GM23338 (cell line): Measurements from ENCODE around the gene TNFRSF4. TPM values are rescaled to one million over a fixed set of nuclear protein-coding genes. Genes with fewer than 3 reads are reported as not detected.

Experiments
- ATAC-seq: fragments of 200-7000 bp; cut with Tn5 transposase; 3 replicates; pipeline ENCODE4 v1.9.1; 2020
- DNase-seq: peaks from one replicate; pipeline ENCODE4 v3.0.0-alpha.2; 2015; ENCODE audit warnings: low spot score
- H2AFZ ChIP-seq: fragments of 200-600 bp; sonication (generic); 2 replicates; pipeline ENCODE4 v1.8.0; 2016; ENCODE audit warnings: antibody characterized with exemption, mild to moderate bottlenecking, moderate library complexity
- H3F3A ChIP-seq: fragments of 200-600 bp; sonication (generic); replicated peaks from 2 replicates; pipeline ENCODE4 v1.8.0; 2017; ENCODE audit warnings: antibody characterized with exemption, mixed run types, low read depth
- H3K27ac ChIP-seq: fragments of 200-600 bp; sonication (generic); 2 replicates; pipeline ENCODE4 v1.6.1; 2016; ENCODE audit warnings: low read depth
- H3K27me3 ChIP-seq: fragments of 200-600 bp; sonication (generic); 2 replicates; pipeline ENCODE4 v1.8.0; 2016; ENCODE audit warnings: mild to moderate bottlenecking, mixed run types, moderate library complexity; ENCODE audit not compliant: insufficient read depth
- H3K36me3 ChIP-seq: fragments of 200-600 bp; sonication (generic); 2 replicates; pipeline ENCODE4 v1.8.0; 2016; ENCODE audit warnings: mild to moderate bottlenecking; ENCODE audit not compliant: insufficient read depth
- H3K4me1 ChIP-seq: fragments of 200-600 bp; sonication (generic); 2 replicates; pipeline ENCODE4 v1.8.0; 2016; ENCODE audit warnings: mild to moderate bottlenecking, moderate library complexity; ENCODE audit not compliant: insufficient read depth
- H3K4me2 ChIP-seq: fragments of 200-600 bp; sonication (generic); 2 replicates; pipeline ENCODE4 v1.7.1; 2017; ENCODE audit warnings: mixed run types
- H3K4me3 ChIP-seq: fragments of 200-600 bp; sonication (generic); 2 replicates; pipeline ENCODE4 v1.6.1; 2016; ENCODE audit warnings: mixed run types
- H3K79me2 ChIP-seq: fragments of 200-600 bp; sonication (generic); replicated peaks from 2 replicates; pipeline ENCODE4 v1.8.0; 2017; ENCODE audit warnings: mild to moderate bottlenecking; ENCODE audit not compliant: insufficient read depth
- H3K9me2 ChIP-seq: fragments of 200-600 bp; sonication (generic); 2 replicates; pipeline ENCODE4 v1.8.0; 2017; ENCODE audit not compliant: insufficient read depth
- H4K20me1 ChIP-seq: fragments of 200-600 bp; sonication (generic); replicated peaks from 2 replicates; pipeline ENCODE4 v1.8.0; 2017; ENCODE audit warnings: mild to moderate bottlenecking; ENCODE audit not compliant: insufficient read depth
- H3K27ac Mint-ChIP-seq: 2 replicates; pipeline ENCODE4 v1.8.0; 2020; ENCODE audit warnings: inconsistent platforms, mild to moderate bottlenecking, moderate library complexity, mixed read lengths
- H3K27me3 Mint-ChIP-seq: 3 replicates; pipeline ENCODE4 v1.8.0; 2022; ENCODE audit warnings: low read depth, mild to moderate bottlenecking, moderate library complexity, mixed read lengths, inconsistent platforms; ENCODE audit not compliant: insufficient read depth, poor library complexity
- H3K36me3 Mint-ChIP-seq: 3 replicates; pipeline ENCODE4 v1.8.0; 2021; ENCODE audit warnings: low read depth, mild to moderate bottlenecking, inconsistent platforms, moderate library complexity, mixed read lengths
- H3K4me1 Mint-ChIP-seq: 3 replicates; pipeline ENCODE4 v1.8.0; 2020; ENCODE audit warnings: mild to moderate bottlenecking, inconsistent platforms, mixed read lengths
- H3K4me3 Mint-ChIP-seq: 3 replicates; pipeline ENCODE4 v1.8.0; 2021; ENCODE audit warnings: moderate library complexity, mild to moderate bottlenecking, inconsistent platforms, mixed read lengths
- H3K9me3 Mint-ChIP-seq: 3 replicates; pipeline ENCODE4 v1.8.0; 2020; ENCODE audit warnings: moderate library complexity, mild to moderate bottlenecking, inconsistent platforms, mixed read lengths
- CREB1 ChIP-seq: fragments of 250-450 bp; sonication (Bioruptor Pico); IDR thresholded peaks from 2 replicates; pipeline ENCODE4 v1.5.0; 2020; ENCODE audit warnings: low read depth, mild to moderate bottlenecking, moderate library complexity
- CTCF ChIP-seq, 2 experiments: fragments of 200-600 bp in 1 of 2; sonication (generic) in 1 of 2; conservative IDR thresholded peaks; 2 replicates each; pipeline versions ENCODE4 v1.5.1 to v1.6.1; 2016 to 2017; ENCODE audit warnings: antibody characterized with exemption in 2 of 2, low read depth in 2 of 2, mild to moderate bottlenecking in 2 of 2, moderate library complexity in 1 of 2
- ETS1 ChIP-seq: IDR thresholded peaks from 2 replicates; pipeline ENCODE4 v1.6.1; 2016; ENCODE audit warnings: antibody characterized with exemption
- EZH2 ChIP-seq: fragments of 200-600 bp; sonication (generic); IDR thresholded peaks from one replicate; pipeline ENCODE4 v1.8.0; 2017; ENCODE audit warnings: antibody characterized with exemption, mild to moderate bottlenecking, low read depth; ENCODE audit not compliant: unreplicated experiment
- EZH2phosphoT487 ChIP-seq: fragments of 200-600 bp; sonication (generic); IDR thresholded peaks from one replicate; pipeline ENCODE4 v1.8.1; 2018; ENCODE audit warnings: antibody characterized with exemption; ENCODE audit not compliant: unreplicated experiment
- JUNB ChIP-seq: IDR thresholded peaks from one replicate; pipeline ENCODE4 v1.6.1; 2016; ENCODE audit warnings: antibody characterized with exemption; ENCODE audit not compliant: unreplicated experiment
- NANOG ChIP-seq: IDR thresholded peaks from 2 replicates; pipeline ENCODE4 v1.6.1; 2016; ENCODE audit warnings: antibody characterized with exemption, borderline replicate concordance
- POLR2AphosphoS5 ChIP-seq: IDR thresholded peaks from 2 replicates; pipeline ENCODE4 v1.6.1; 2016; ENCODE audit warnings: antibody characterized with exemption, low read depth
- REST ChIP-seq: IDR thresholded peaks from one replicate; pipeline ENCODE4 v1.6.1; 2018; ENCODE audit warnings: antibody characterized with exemption; ENCODE audit not compliant: unreplicated experiment
- ZNF114 ChIP-seq: fragments of 250-450 bp; sonication (Bioruptor Pico); IDR thresholded peaks from 2 replicates; pipeline ENCODE4 v1.5.0; 2020; ENCODE audit warnings: mild to moderate bottlenecking, moderate library complexity
- polyA plus RNA-seq: library from polyadenylated mRNA; unstranded; fragments of >200 nt; fragmentation: Nextera tagmentation; extraction: Ambion mirVana; gene quantifications from 2 replicates; pipeline ENCODE4 v1.2.1, GENCODE V29; 2016
- total RNA-seq: library from RNA; depleted of rRNA; stranded (reverse); fragments of >200 nt; shearing (Covaris generic); gene quantifications from 2 replicates; pipeline ENCODE4 v1.2.3, GENCODE V29; 2014

The TNFRSF4 gene
- total and polyA plus RNA-seq, 2 experiments from 2014 or later: not detected

GRCh38 chr1:1236945-1237873, 23.3 kb upstream of the TNFRSF4 start (continued):
- TF ChIP-seq EZH2phosphoT487 (no peak), CTCF (conservative IDR thresholded peaks at IDR 0.05; ENCODE audit: low read depth in 2 of 2) (no peak), REST (no peak)

GRCh38 chr1:1236176-1236763, 22.3 kb upstream of the TNFRSF4 start:
- ATAC-seq: no peak
- Mint-ChIP-seq H3K27ac (no peak overlapping the region), H3K4me1 (peaks cover 11% of the 10 kb centered on the region), H3K4me3 (no peak overlapping the region), H3K27me3 (peaks cover 14% of the 10 kb centered on the region), H3K36me3 (peaks cover 15% of the 10 kb centered on the region), H3K9me3 (peaks cover 10% of the 10 kb centered on the region)
- Histone ChIP-seq H3K79me2 (peaks cover 9% of the 10 kb centered on the region), H3K4me3 (no peak overlapping the region), H3K27ac (no peak overlapping the region), H3K9me2 (no peaks in the 10 kb centered on the region), H2AFZ (no peak overlapping the region), H3K36me3 (no peaks in the 10 kb centered on the region), H3F3A (peaks cover 6% of the 10 kb centered on the region; the same call in 1 of the 2 replicates), H4K20me1 (peaks cover 8% of the 10 kb centered on the region), H3K27me3 (no peaks in the 10 kb centered on the region), H3K4me1 (no peaks in the 10 kb centered on the region), H3K4me2 (no peak overlapping the region)
- no peak for DNase-seq
- TF ChIP-seq ZNF114 (CRISPR knock-in tag) (no peak), ETS1 (no peak), EZH2 (no peak), REST (no peak), JUNB (no peak), NANOG (no peak), EZH2phosphoT487 (no peak), CREB1 (CRISPR knock-in tag) (no peak), POLR2AphosphoS5 (no peak)
